Measurements from ENCODE around the gene PLCB3.

- no peak for TF ChIP-seq CTCF (IDR thresholded peaks at IDR 0.05)
- TF ChIP-seq POLR2A (IDR thresholded peaks at IDR 0.05) = no peak
These were observed 16.0 kb downstream of the PLCB3 start for GRCh38 chr11:64267207-64267945.
